ENCODE measurements around the gene CTBP1. TPM values are rescaled to one million over a fixed set of nuclear protein-coding genes. Genes with fewer than 3 reads are reported as not detected.
A peak's percentile ranks its signal among the peaks of the same experiment; 100 is the strongest.

Gene CTBP1
- total and polyA plus RNA-seq, 7 donors: 67.9 to 162 (median 113) TPM

DNA sequence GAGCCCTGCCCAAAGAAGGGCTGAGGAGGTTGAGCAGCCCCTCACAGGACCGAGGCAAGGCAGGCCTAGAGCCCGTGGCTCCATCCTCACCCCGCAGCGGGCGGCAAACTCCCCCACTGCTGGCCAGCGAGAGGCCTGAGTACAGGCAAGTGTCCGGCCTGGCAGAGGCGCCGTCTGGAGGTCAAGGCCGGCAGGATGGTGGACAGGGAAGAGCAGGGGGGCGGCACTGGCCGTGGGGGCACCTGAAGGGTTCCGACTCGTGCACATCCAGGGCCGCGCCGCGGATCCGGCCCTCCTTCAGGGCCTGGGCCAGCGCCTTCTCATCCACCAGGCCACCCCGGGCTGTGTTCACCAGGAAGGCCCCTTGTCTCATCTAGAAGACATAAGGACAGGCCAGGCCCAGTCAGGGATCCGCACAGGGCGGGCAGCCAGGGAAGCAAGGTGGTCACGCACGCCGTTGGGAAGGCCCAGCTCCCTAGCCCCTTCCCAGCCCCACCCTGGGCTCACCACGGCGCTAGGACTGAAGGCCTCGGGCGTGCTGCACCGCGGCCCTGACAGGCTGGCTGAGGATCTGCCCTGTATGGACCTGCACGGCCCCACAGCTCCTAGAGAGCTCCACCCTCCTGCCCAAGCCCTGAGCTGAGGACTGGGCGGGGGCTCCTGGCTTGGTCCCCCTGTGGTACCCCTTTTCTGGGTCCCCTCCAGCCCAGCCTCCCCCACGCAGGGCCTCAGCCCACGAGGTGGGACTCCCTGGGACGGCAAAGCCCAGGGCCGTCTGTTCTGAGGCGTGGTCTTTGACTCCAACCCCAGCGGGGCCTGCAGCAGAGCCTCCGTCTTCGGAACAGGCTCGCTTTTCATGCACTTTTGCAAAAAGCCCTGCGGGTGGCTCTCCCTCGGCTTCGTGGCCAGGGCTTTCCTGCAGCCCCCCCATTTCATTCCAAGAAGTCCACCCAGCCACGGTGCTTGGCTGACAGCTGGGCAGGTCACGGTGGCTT is 34.5 kb downstream of the CTBP1 start:
- 92 to 93% methylated on average over 48 of the region's 48 CpGs for WGBS, 2 donors
- Histone ChIP-seq H3K9me3 (no peaks in the 10 kb centered on the region), H3K36me3 (peaks cover 32 to 67% (median 44%) of the 10 kb centered on the region in 4 donors), H3K4me1 (peaks cover 0 to 49% (median 42%) of the 10 kb centered on the region in 4 donors), H3K27ac (peak overlapping the region in 1 of 4 donors; percentile 41), H3K4me3 (no peak overlapping the region), H3K27me3 (no peaks in the 10 kb centered on the region)
- DNase-seq: no peak
- intact Hi-C loops (cut with DNase I): no loop called here
- no peak for TF ChIP-seq POLR2A (IDR thresholded peaks at IDR 0.05)
- no peak for TF ChIP-seq POLR2AphosphoS5 (IDR thresholded peaks at IDR 0.05)
- TF ChIP-seq EP300 (IDR thresholded peaks at IDR 0.05): no peak
- no peak for TF ChIP-seq CTCF (IDR thresholded peaks at IDR 0.05)

DNA sequence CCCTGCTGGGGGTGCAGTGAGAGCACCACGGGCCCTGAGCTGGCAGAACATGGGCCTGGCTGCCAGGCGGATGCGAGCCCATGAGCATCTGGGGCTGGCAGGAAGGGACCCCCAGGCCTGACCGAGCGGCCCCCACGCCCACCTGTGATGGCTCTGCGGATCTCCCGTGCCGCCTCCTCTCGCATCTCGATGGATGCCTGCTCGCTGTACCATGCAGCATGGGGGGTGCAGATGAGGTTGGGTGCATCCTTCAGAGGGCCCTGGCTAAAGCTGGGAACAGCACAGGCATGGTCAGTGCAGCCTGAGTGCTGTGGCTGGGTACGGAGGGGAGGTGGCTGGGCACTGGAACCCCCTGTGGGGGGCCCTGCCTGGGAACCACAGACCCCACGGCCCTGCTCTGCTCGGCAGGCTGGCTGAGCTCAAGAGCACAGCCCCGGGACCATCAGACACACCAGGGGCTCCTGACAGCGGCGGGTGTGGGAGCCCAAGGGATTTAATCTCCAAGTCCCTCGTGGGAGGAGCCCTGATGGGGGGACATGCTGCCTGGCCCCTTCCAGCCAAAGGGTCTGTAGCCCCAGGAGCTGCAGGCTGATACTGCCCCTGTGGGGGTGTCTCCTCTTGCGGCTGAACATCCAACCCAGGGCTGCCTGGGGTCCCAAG is 35.5 kb downstream of the CTBP1 start:
- peaks cover 0 to 59% (median 50%) of the 10 kb centered on the region in 4 donors for H3K4me1 ChIP-seq

DNA sequence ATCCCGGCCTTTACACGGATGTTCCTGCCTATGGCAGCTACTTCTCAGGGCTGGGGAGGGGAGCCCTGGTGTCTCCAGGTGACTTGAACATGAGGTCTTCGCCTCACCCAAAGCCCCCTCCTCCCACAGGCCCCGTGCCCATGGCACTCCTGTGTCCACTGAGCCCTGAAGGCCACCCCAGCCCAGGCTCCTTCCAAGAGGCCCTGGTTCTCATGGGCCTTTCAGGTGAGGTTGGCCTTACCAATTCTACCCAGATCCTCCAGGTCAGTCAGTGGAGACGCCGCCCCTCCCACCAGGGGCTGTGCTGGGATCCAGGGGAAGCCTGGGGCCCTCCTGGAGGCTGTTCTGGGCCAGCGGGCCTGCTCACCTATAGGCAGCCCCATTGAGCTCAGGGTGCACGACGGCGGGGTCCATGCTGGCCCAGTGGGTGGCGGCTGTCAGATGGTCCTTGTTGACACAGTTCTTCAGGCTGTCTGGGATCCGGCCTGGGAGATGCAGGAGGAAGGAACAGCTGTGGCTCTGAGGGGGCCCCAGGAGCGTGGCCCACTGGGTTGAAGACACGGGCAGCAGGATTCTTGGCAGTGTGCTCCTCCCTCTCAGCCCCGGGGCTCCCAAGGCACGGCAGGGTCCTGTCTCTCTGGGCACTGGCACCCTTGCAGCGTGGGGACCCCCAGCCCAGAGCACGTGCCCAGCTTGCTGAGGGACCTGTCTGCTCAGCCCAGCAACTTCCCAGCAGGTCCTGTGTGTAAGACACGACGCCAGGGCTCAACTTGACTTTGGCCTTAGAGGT is 36.2 kb downstream of the CTBP1 start:
- DNase-seq: peak; percentile 68
- Histone ChIP-seq H3K9me3 (no peaks in the 10 kb centered on the region), H3K27me3 (no peaks in the 10 kb centered on the region), H3K4me3 (no peak overlapping the region), H3K27ac (peak overlapping the region; percentile 63 to 79 (median 73)), H3K36me3 (peaks cover 32 to 57% (median 41%) of the 10 kb centered on the region in 4 donors), H3K4me1 (peaks cover 0 to 66% (median 57%) of the 10 kb centered on the region in 4 donors)
- WGBS, 2 donors: 91% methylated on average over 20 of the region's 20 CpGs
- TF ChIP-seq POLR2AphosphoS5 (IDR thresholded peaks at IDR 0.05): no peak
- no peak for TF ChIP-seq POLR2A (IDR thresholded peaks at IDR 0.05)
- TF ChIP-seq EP300 (IDR thresholded peaks at IDR 0.05): no peak
- no peak for TF ChIP-seq CTCF (IDR thresholded peaks at IDR 0.05)
- intact Hi-C loops (cut with DNase I): no loop called here

More for the DNA sequence above, 35.5 kb downstream of the CTBP1 start:
- Histone ChIP-seq H3K27me3 (no peaks in the 10 kb centered on the region), H3K4me3 (no peak overlapping the region), H3K27ac (peak overlapping the region in 2 of 4 donors; percentile 68 to 79), H3K9me3 (no peaks in the 10 kb centered on the region), H3K36me3 (peaks cover 32 to 64% (median 44%) of the 10 kb centered on the region in 4 donors)
- WGBS, 2 donors: 95% methylated on average over 20 of the region's 20 CpGs
- intact Hi-C loops (cut with DNase I): no loop called here
- no peak for TF ChIP-seq POLR2AphosphoS5 (IDR thresholded peaks at IDR 0.05)
- TF ChIP-seq EP300 (IDR thresholded peaks at IDR 0.05): no peak
- no peak for TF ChIP-seq CTCF (IDR thresholded peaks at IDR 0.05)
- no peak for TF ChIP-seq POLR2A (IDR thresholded peaks at IDR 0.05)
- no peak for DNase-seq

DNA sequence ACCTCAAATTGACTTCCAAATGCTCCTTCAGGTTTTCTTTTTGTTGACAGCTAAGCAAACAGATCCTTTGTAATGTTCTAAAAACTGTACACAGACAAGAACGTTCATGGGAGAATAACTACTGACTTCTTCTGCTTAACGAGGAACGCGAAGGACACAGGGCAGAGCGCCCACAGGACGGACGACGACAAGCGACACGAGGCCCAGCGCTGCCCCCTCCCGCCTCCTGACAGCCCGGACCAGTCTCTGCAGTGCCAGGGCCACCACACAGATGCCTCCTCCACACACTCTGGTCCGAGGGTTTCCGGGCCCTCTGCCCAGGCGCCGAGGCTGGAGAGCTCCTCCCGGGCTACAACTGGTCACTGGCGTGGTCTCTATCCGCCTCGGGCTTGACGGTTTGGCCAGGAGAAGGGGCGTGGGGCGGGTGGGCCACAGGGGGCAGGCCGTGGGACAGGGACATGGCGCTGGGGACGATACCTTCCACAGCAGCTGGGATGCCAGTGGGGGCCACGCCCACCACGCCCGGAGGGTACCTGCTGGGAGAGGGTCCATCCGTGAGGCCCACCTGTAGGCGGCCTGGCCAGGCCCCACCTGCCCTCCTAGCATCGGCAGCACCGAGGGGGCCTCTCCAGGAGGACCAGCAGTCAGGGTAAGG is 36.9 kb downstream of the CTBP1 start:
- peak; percentile 77 for DNase-seq

More for the DNA sequence above, 36.9 kb downstream of the CTBP1 start:
- H3K36me3 ChIP-seq: peaks cover 32 to 50% (median 41%) of the 10 kb centered on the region in 4 donors
- H3K9me3 ChIP-seq: no peaks in the 10 kb centered on the region
- no peaks in the 10 kb centered on the region for H3K27me3 ChIP-seq
- no peak overlapping the region for H3K4me3 ChIP-seq
- intact Hi-C loops (cut with DNase I): no loop called here
- H3K27ac ChIP-seq: peak overlapping the region; percentile 63 to 79 (median 73)
- 80 to 85% methylated on average over 34 of the region's 34 CpGs for WGBS, 2 donors
- peaks cover 0 to 67% (median 63%) of the 10 kb centered on the region in 4 donors for H3K4me1 ChIP-seq
- no peak for TF ChIP-seq EP300 (IDR thresholded peaks at IDR 0.05)
- no peak for TF ChIP-seq POLR2AphosphoS5 (IDR thresholded peaks at IDR 0.05)
- no peak for TF ChIP-seq POLR2A (IDR thresholded peaks at IDR 0.05)
- TF ChIP-seq CTCF (IDR thresholded peaks at IDR 0.05): no peak
